Left lung (tissue), 10 donors: ENCODE results near the gene EPHX1. TPM values are rescaled to one million over a fixed set of nuclear protein-coding genes. Genes with fewer than 3 reads are reported as not detected.

Source experiments
- ATAC-seq: fragments of 200-7000 bp; cut with Tn5 transposase; one replicate; pipeline ENCODE4 v1.9.1; 2020; ENCODE audit warnings: moderate library complexity
- DNase-seq, 4 donors: peaks; one replicate each; pipeline ENCODE4 v3.0.0-alpha.2; 2013 to 2020
- H3K27ac ChIP-seq, 2 donors: fragments of 200-600 bp; sonication (generic) in 1 of 2; one replicate each; pipeline versions ENCODE4 v1.5.0 to v1.8.0; 2020 to 2021
- H3K27me3 ChIP-seq, 2 donors: fragments of 200-600 bp; sonication (generic) in 1 of 2; one replicate each; pipeline versions ENCODE4 v1.5.0 to v1.8.0; 2020 to 2021
- H3K36me3 ChIP-seq, 2 donors: fragments of 200-600 bp; sonication (generic) in 1 of 2; one replicate each; pipeline versions ENCODE4 v1.5.0 to v1.8.0; 2020 to 2021
- H3K4me1 ChIP-seq, 2 donors: fragments of 200-600 bp; one replicate each; pipeline ENCODE4 v1.8.0; 2021
- H3K4me3 ChIP-seq, 2 donors: fragments of 200-600 bp; sonication (generic) in 1 of 2; one replicate each; pipeline versions ENCODE4 v1.5.0 to v1.8.0; 2020 to 2021; ENCODE audit warnings: mild to moderate bottlenecking in 1 of 2
- H3K9me3 ChIP-seq, 2 donors: fragments of 200-600 bp; sonication (generic) in 1 of 2; one replicate each; pipeline versions ENCODE4 v1.5.0 to v1.8.0; 2020 to 2021
- intact Hi-C, 2 donors: fragments of 100-400 bp; cut with DNase I; formaldehyde crosslinking; loops; one replicate each; pipeline versions ENCODE4 v1.11.2 to v1.14.2; 2022
- polyA plus RNA-seq, 6 donors: library from polyadenylated mRNA; unstranded; fragments of 120-200 nt; gene quantifications; one replicate each; pipeline ENCODE4 v1.2.1, GENCODE V29; 2013; ENCODE audit not compliant: insufficient read length in 6 of 6
- total RNA-seq, 2 donors: library from RNA; stranded (reverse); fragmentation: NEBNext Ultra II Directional; extraction: Animal tissue kit (Norgen Biotek cat#: 25700); gene quantifications; one replicate each; pipeline ENCODE4 v1.2.1, GENCODE V29; 2021
- TF ChIP-seq, protein P1 (sequence below), 2 donors: fragments of 200-600 bp; sonication (generic) in 1 of 2; IDR thresholded peaks; one replicate each; pipeline versions ENCODE4 v1.5.0 to v1.8.0; 2021; ENCODE audit warnings: antibody characterized with exemption in 2 of 2
- donor health status: DM: no; HTN: yes; CAD: no.
- donor health status: DM: no; HTN: no; CAD: no.

Gene EPHX1
- total and polyA plus RNA-seq, 8 donors: 109 to 305 (median 119) TPM

DNA sequence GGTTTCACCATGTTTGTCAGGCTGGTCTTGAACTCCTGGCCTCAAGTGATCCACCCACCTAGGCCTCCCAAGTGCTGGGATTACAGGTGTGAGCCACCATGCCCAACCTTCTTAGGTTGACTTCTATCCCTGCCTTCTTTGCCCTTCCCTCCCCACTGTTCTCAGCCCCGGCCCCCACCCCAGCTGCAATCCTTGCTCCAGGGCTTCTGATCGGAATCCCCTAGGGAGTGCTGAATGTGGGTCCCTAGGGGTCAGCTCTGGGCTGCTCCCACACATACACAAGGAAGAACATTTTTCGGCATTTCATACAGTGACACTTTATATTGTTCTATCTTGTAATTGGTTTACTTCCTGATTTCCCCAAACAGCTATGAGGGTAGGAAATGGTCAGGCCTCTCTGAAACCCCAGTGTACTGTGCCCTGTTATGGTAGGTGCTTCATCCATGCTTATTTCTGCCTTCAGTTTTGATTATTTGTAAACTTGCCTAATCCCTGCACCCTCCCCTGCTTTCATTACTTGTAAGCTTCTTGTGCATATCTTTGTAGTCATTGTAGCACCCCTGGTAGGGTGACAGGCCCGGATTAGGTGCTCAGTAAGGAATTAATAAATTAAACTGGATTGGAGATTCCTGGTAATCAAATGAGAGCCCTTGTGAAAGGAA, 38.1 kb upstream of the EPHX1 start:
- no peak overlapping the region for H3K4me3 ChIP-seq
- H3K36me3 ChIP-seq: no peaks in the 10 kb centered on the region
- H3K27ac ChIP-seq: peak overlapping the region; percentile 51 to 75
- intact Hi-C loops: loop anchor here in 1 of 2 donors (5.0 kb wide), 1 partner anchor 294 kb away; no protein-coding TSS in a partner anchor
- H3K27me3 ChIP-seq: no peaks in the 10 kb centered on the region
- peaks cover 17 to 33% of the 10 kb centered on the region in 2 donors for H3K4me1 ChIP-seq
- no peaks in the 10 kb centered on the region for H3K9me3 ChIP-seq
- peak; percentile 2 for ATAC-seq
- no peak for DNase-seq
- TF ChIP-seq, protein P1, sequence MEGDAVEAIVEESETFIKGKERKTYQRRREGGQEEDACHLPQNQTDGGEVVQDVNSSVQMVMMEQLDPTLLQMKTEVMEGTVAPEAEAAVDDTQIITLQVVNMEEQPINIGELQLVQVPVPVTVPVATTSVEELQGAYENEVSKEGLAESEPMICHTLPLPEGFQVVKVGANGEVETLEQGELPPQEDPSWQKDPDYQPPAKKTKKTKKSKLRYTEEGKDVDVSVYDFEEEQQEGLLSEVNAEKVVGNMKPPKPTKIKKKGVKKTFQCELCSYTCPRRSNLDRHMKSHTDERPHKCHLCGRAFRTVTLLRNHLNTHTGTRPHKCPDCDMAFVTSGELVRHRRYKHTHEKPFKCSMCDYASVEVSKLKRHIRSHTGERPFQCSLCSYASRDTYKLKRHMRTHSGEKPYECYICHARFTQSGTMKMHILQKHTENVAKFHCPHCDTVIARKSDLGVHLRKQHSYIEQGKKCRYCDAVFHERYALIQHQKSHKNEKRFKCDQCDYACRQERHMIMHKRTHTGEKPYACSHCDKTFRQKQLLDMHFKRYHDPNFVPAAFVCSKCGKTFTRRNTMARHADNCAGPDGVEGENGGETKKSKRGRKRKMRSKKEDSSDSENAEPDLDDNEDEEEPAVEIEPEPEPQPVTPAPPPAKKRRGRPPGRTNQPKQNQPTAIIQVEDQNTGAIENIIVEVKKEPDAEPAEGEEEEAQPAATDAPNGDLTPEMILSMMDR (IDR thresholded peaks at IDR 0.05): no peak

DNA sequence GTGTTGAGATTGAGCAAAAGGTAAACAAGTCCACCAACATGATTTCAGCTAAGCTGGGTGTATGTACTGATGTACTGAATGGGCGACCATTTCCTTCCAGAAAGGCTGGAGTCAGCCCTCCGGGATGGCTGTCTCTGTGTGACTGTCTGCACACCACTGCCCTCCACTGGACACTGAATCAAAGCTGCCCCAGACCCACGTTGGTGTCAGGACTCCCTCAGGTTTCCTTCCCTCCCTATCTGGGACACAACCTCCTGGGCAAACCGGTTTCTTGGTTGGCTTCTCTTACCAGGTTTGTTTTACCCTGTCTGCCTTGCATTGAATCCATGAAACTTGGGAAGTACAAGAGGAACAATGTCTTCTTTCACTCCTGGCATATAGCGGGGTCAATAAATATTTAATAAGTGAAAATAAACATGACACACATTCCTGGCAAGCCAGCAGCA, 37.6 kb upstream of the EPHX1 start:
- intact Hi-C loops: loop anchor here in 1 of 2 donors (5.0 kb wide), 1 partner anchor 295 kb away; no protein-coding TSS in a partner anchor
- ATAC-seq (peak; percentile 97), DNase-seq (peak in 3 of 4 donors; percentile 81 to 94 (median 85))
- peaks cover 12 to 38% of the 10 kb centered on the region in 2 donors for H3K4me1 ChIP-seq
- H3K36me3 ChIP-seq: no peaks in the 10 kb centered on the region
- H3K4me3 ChIP-seq: no peak overlapping the region
- H3K9me3 ChIP-seq: no peaks in the 10 kb centered on the region
- H3K27me3 ChIP-seq: no peaks in the 10 kb centered on the region
- TF ChIP-seq, protein P1 (IDR thresholded peaks at IDR 0.05): peak; percentile 78
- peak overlapping the region; percentile 51 to 75 for H3K27ac ChIP-seq

DNA sequence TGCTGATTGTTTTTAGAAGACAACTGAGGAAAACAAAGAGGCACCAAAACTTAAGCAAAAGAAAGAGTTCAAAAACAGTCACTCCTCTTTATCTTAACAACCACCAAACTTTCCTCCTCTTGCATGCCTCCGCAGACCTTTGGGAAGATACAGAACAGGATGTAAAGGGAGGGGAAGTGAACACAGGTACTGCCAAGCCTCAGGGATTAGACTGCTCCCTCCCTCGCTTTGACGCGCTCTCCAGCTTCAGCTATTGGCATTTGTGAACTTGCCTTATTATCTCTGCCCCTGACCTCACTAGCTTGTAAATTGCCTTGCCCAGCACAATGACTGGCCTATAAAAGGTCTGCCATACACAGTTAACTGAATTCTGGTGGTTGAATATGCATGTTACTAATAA, 37.1 kb upstream of the EPHX1 start:
- DNase-seq (no peak), ATAC-seq (no peak)
- Histone ChIP-seq H3K4me3 (no peak overlapping the region), H3K27ac (peak overlapping the region; percentile 51 to 75), H3K27me3 (no peaks in the 10 kb centered on the region), H3K4me1 (peaks cover 12 to 37% of the 10 kb centered on the region in 2 donors), H3K9me3 (no peaks in the 10 kb centered on the region), H3K36me3 (no peaks in the 10 kb centered on the region)
- intact Hi-C loops: loop anchor here in 1 of 2 donors (5.0 kb wide), 1 partner anchor 296 kb away; no protein-coding TSS in a partner anchor
- TF ChIP-seq, protein P1 (IDR thresholded peaks at IDR 0.05): no peak

DNA sequence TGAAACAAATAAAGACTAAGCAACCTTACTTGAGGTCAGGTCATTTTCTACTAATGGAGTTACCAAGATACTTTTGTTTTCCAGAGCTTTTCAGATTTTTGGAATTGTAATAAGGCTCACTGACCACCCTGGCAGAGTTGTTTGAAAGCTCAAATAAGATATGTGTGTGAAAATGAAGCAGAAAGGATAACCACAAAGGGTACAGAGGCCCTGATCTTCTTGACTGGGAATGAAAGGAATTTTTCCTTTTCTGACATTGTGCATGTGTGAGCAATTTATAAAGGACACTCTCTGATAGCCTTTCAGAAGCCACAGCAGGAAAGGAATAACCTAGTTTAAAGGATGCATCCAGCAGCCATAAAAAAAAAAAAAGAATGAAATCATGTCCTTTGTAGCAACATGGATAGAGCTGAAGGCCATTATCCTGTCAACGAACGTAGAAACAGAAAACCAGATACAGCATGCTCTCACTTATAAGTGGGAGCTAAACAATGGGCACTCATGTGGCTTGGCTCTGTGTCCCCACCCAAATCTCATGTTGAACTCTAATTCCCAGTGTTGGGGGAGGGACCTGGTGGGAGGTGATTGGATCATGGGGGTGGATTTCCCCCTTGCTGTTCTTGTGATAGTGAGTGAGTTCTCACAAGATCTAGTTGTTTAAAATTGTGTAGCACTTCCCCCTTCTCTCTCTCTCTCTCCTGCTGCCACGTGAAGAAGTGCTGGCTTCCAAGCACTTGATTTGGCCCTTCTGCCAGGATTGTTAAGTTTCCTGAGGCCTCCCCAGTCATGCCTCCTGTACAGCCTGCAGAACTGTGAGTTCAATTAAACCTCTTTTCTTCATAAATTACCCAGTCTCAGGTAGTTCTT, 35.4 kb upstream of the EPHX1 start:
- Histone ChIP-seq H3K27ac (no peak overlapping the region), H3K4me1 (peaks cover 10 to 37% of the 10 kb centered on the region in 2 donors), H3K9me3 (no peaks in the 10 kb centered on the region), H3K36me3 (no peaks in the 10 kb centered on the region), H3K4me3 (no peak overlapping the region), H3K27me3 (no peaks in the 10 kb centered on the region)
- DNase-seq: no peak
- intact Hi-C loops: loop anchor here in 1 of 2 donors (5.0 kb wide), 1 partner anchor 297 kb away; no protein-coding TSS in a partner anchor
- TF ChIP-seq, protein P1 (IDR thresholded peaks at IDR 0.05): no peak
- ATAC-seq: no peak

DNA sequence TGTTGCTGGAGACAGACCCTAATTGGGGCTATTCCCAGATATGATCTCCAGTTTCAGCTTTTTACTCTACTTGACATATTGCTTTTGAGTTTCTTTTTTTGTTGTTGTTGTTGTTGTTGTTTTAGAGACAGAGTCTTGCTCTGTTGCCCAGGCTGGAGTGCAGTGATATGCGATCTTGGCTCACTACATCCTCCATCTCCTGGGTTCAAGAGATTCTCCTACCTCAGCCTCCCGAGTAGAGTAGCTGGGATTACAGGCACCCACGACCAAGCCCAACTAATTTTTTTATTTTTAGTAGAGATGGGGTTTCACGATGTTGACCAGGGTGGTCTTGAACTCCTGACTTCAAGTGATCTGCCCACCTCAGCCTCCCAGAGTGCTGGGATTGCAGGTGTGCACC, 33.6 kb upstream of the EPHX1 start:
- ATAC-seq (no peak), DNase-seq (no peak)
- Histone ChIP-seq H3K9me3 (no peaks in the 10 kb centered on the region), H3K27me3 (no peaks in the 10 kb centered on the region), H3K4me3 (no peak overlapping the region), H3K27ac (no peak overlapping the region), H3K4me1 (peaks cover 12 to 55% of the 10 kb centered on the region in 2 donors), H3K36me3 (no peaks in the 10 kb centered on the region)
- TF ChIP-seq, protein P1 (IDR thresholded peaks at IDR 0.05): no peak
- intact Hi-C loops: no loop called here
